Omental fat pad (tissue), 4 donors: Measurements from ENCODE around the gene IMPG2. TPM values are rescaled to one million over a fixed set of nuclear protein-coding genes. Genes with fewer than 3 reads are reported as not detected.

Experiments
- ATAC-seq: fragments of 150-250 bp; one replicate; pipeline ENCODE4 v1.9.1; 2016; ENCODE audit warnings: mild to moderate bottlenecking, moderate library complexity; ENCODE audit not compliant: low FRiP score
- DNase-seq: peaks from one replicate; pipeline ENCODE4 v3.0.0-alpha.2; 2019; ENCODE audit warnings: low spot score
- total RNA-seq, 4 donors: library from RNA; depleted of rRNA; stranded (reverse); fragments of >200 nt; gene quantifications; one replicate each; pipeline ENCODE4 v1.1.0, GENCODE V29; 2016
- TF ChIP-seq, protein P1 (sequence below), 3 donors: fragments of 450-650 bp; IDR thresholded peaks; one replicate each; pipeline ENCODE4 v1.5.1; 2016 to 2017; ENCODE audit warnings: antibody characterized with exemption in 3 of 3, mild to moderate bottlenecking in 3 of 3, moderate library complexity in 2 of 3

IMPG2 gene
- total RNA-seq, 4 donors from 2014 or later = 0.13 to 0.56 (median 0.28) TPM

DNA sequence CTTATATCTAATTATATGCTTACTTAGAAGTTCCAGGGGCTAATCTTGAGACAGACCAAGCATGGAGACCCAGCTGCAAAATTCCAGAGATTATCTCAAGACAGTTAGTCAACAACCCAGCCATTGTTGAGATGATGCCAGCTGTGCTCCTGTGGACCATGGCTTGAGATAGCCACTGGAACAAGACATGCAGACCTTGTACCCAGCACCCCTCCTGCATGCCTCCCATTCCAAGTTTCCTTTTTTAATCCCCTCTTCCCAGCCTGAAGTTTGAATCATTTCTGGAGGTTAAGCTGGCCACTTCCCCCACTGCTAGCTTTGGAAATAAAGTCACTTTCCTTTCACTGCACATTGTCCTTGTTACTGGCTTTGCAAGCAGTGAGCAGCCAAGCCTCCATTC, 53.8 kb downstream of the IMPG2 start:
- TF ChIP-seq, protein P1, sequence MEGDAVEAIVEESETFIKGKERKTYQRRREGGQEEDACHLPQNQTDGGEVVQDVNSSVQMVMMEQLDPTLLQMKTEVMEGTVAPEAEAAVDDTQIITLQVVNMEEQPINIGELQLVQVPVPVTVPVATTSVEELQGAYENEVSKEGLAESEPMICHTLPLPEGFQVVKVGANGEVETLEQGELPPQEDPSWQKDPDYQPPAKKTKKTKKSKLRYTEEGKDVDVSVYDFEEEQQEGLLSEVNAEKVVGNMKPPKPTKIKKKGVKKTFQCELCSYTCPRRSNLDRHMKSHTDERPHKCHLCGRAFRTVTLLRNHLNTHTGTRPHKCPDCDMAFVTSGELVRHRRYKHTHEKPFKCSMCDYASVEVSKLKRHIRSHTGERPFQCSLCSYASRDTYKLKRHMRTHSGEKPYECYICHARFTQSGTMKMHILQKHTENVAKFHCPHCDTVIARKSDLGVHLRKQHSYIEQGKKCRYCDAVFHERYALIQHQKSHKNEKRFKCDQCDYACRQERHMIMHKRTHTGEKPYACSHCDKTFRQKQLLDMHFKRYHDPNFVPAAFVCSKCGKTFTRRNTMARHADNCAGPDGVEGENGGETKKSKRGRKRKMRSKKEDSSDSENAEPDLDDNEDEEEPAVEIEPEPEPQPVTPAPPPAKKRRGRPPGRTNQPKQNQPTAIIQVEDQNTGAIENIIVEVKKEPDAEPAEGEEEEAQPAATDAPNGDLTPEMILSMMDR (IDR thresholded peaks at IDR 0.05) = no peak
- ATAC-seq (no peak), DNase-seq (no peak)

DNA sequence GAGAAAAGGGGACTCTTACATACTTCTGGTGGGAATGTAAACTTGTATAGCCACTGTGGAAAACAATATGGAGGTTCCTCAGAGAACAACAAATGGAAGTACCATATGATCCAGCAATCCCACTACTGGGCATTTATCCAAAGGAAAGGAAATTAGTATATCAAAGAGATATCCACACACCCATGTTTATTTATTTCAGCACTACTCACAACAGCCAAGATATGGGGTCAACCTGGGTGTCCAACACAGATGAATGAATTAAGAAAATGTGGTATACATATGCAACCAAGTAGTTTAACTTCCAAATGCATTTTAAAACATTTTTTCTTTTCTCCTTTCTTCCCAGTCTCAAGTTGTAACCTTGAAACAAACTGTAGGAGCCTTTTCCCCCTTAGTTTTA, 54.3 kb downstream of the IMPG2 start:
- DNase-seq = no peak
- TF ChIP-seq, protein P1 (IDR thresholded peaks at IDR 0.05) = no peak
- no peak for ATAC-seq

DNA sequence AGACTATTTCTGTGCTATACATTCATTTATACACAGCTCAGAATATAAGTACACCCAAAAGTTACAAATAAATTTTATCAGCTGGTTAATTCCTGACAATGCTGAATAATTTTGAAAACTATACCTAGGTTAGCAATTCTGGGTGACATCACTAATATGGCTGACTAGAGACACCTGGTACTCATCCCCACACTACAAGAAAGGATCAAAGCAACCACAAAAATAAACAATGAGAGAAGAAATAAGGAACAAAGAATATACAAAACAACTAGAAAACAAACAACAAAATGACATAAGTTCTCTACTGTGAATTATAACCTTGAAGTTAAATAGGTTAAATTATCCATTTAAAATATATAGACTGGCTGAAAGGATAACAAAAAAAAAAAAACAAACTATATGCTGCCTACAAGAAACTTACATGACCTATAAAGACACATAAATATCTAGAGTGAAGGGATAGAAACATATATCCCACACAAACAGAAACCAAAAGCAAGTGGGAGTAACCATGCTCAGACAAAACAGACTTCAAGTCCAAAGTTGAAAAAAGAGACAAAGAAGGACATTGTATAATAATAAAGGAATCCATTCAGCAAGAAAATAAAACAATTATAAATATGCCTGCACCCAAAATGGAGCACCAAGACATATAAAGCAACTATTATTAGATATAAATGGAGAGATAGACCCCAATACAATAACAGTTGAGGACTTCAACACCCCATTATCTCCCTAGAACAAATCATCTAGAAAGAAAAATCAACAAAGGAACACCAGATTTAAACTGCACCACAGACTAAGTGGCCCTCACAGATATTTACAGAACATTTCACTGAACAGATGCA, 57.8 kb downstream of the IMPG2 start:
- TF ChIP-seq, protein P1 (IDR thresholded peaks at IDR 0.05) = no peak
- no peak for ATAC-seq

DNA sequence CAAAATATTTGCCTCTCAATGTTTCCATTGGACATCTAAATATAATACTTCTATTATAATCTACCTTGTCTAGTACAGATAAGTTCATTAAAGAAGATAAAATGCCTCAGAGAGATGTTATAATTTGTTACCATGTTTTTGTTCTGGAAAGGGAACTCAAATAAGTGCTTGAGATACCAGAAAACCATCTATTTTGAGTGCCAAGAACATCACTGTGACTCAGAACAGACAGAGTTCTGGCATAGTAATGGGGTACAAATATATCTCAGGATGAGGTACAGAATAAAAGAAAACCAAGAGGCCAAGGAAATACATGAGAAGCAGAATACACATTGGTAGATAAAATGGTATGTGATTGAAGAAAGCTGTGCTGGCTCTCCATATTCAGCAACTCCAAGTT, 58.9 kb downstream of the IMPG2 start:
- no peak for ATAC-seq
- DNase-seq = no peak
- TF ChIP-seq, protein P1 (IDR thresholded peaks at IDR 0.05) = no peak

More for the DNA sequence above, 57.8 kb downstream of the IMPG2 start:
- no peak for DNase-seq

DNA sequence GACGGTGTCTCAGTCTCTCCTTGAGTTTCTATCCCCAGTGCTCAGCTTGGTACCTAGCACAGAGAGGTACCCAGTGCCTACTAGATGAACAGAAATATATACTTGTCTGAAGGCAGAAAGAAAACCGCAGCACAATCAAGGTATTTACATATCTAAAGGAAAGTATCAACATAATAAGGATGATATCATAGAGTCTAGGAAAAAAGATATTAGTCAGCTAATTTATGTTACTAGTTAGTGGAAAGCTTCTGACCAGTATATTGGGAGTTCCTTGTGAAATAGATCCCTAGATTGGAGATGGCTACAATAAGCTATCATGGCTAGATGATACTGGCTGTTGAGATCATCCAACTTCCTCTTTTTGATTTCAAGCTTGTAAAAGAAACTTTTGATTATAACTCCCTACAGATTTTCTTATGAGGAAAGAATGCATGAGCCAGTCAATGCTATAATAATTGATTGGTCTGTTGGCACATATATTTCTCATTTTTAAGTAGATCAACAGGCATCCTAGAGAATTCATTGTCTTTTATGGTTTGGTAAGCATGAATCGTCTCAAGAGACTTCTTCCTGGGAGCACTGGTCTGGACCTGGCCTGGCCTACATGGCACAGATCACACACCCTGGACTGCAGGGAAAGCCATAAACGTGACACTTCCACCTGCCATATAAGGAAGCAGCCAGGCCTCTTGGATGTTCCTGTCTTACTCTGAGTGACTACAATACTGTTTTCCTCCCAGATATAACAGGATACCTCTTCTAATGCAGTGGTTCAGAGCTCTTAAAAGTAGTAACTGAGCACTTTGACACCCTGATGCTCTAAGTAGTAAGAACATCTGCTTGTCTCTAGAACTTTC, 60.7 kb downstream of the IMPG2 start:
- no peak for DNase-seq
- no peak for ATAC-seq
- TF ChIP-seq, protein P1 (IDR thresholded peaks at IDR 0.05) = no peak

DNA sequence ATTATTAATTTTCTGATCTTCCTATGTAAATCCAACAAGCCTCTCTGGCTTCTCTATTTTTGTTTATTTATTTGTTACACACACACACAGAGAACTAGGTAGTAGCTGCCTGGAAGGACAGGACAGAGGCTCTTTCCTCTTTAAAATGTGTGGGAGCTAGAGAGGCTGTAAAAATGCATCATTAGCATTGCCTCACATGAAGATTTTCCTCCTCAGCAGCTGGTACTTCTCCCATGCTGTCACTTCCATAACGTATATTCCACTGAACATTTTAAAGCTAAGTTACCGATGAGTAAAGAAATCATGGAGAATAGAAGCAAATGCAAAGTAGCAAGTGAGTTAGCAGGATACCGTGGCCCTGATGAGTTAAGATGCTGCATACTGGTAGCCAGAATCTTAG, 63.9 kb downstream of the IMPG2 start:
- no peak for DNase-seq
- TF ChIP-seq, protein P1 (IDR thresholded peaks at IDR 0.05) = no peak
- no peak for ATAC-seq
